Breast epithelium (tissue), 3 donors: ENCODE data around the gene ISCU.

ENCODE experiments used
- CTCF ChIP-seq, 3 donors: fragments of 450-650 bp; IDR thresholded peaks; one replicate each; pipeline ENCODE4 v1.5.1; 2016 to 2017; ENCODE audit warnings: antibody characterized with exemption in 3 of 3, mild to moderate bottlenecking in 3 of 3, moderate library complexity in 3 of 3
- POLR2A ChIP-seq: fragments of 450-650 bp; IDR thresholded peaks from one replicate; pipeline ENCODE4 v1.6.1; 2016; ENCODE audit warnings: antibody characterized with exemption, mild to moderate bottlenecking, moderate library complexity

GRCh38 chr12:108600702-108601007 lies 38.3 kb downstream of the ISCU start:
- TF ChIP-seq CTCF (IDR thresholded peaks at IDR 0.05) (no peak), POLR2A (no peak)
